ENCODE data around the gene MTCL1.

MTCL1 gene

GRCh38 chr18:8795586-8796325 is 90.4 kb downstream of the MTCL1 start:
- DNase-seq = no peak

GRCh38 chr18:8797206-8797605 is 91.8 kb downstream of the MTCL1 start:
- no peak for DNase-seq

- DNase-seq = no peak
These were observed 93.6 kb downstream of the MTCL1 start for GRCh38 chr18:8799001-8799400.

GRCh38 chr18:8799596-8800441 is 94.5 kb downstream of the MTCL1 start:
- no peak for DNase-seq

GRCh38 chr18:8800445-8800844 is 95.1 kb downstream of the MTCL1 start:
- no peak for DNase-seq

GRCh38 chr18:8800876-8801262 is 95.5 kb downstream of the MTCL1 start:
- no peak for DNase-seq

GRCh38 chr18:8801263-8801901 is 96.0 kb downstream of the MTCL1 start:
- DNase-seq = no peak

GRCh38 chr18:8802017-8802672 is 96.8 kb downstream of the MTCL1 start:
- no peak for DNase-seq

GRCh38 chr18:8803063-8803795 is 97.9 kb downstream of the MTCL1 start:
- no peak for DNase-seq

GRCh38 chr18:8803957-8804356 is 98.6 kb downstream of the MTCL1 start:
- DNase-seq = no peak

- no peak for DNase-seq
These were observed 100.2 kb downstream of the MTCL1 start for GRCh38 chr18:8805552-8805951.

- DNase-seq = no peak
These were observed 100.9 kb downstream of the MTCL1 start for GRCh38 chr18:8806100-8806797.

- no peak for DNase-seq
These were observed 101.6 kb downstream of the MTCL1 start for GRCh38 chr18:8806798-8807487.

- DNase-seq = no peak
These were observed 102.1 kb downstream of the MTCL1 start for GRCh38 chr18:8807488-8807805.

GRCh38 chr18:8808001-8808400 is 102.6 kb downstream of the MTCL1 start:
- no peak for DNase-seq

- no peak for DNase-seq
These were observed 104.2 kb downstream of the MTCL1 start for GRCh38 chr18:8809514-8809913.

GRCh38 chr18:8810157-8810556 is 104.8 kb downstream of the MTCL1 start:
- no peak for DNase-seq

GRCh38 chr18:8811115-8811514 is 105.8 kb downstream of the MTCL1 start:
- no peak for DNase-seq

GRCh38 chr18:8812631-8813030 is 107.3 kb downstream of the MTCL1 start:
- no peak for DNase-seq

- DNase-seq = no peak
These were observed 108.3 kb downstream of the MTCL1 start for GRCh38 chr18:8813611-8814010.

GRCh38 chr18:8814206-8814605 is 108.8 kb downstream of the MTCL1 start:
- no peak for DNase-seq

Data from NCI-H526 treated with DMSO at 0.1 percent for 48 hours (cell line).